ENCODE results near the gene BBC3.

- TF ChIP-seq EZH2phosphoT487 (IDR thresholded peaks at IDR 0.05; ENCODE audit: insufficient read depth, low read depth) (no peak), EZH2 (IDR thresholded peaks at IDR 0.05; ENCODE audit: insufficient read depth, poor library complexity, severe bottlenecking) (no peak)
Measured at GRCh38 chr19:47200530-47200929, 30.5 kb downstream of the BBC3 start.

Measured in GM23248 (cell line).